Right lung (tissue), 5 donors: Measurements from ENCODE around the gene C16orf95. TPM values are rescaled to one million over a fixed set of nuclear protein-coding genes. Genes with fewer than 3 reads are reported as not detected.
"Not testable (repeated sequence)": the region's sequence is repeated elsewhere in the genome, so short reads cannot be mapped to it uniquely, and the experiment has no call there.

ENCODE experiments used
- DNase-seq, 2 donors: peaks; one replicate each; pipeline ENCODE4 v3.0.0-alpha.2; 2013
- polyA plus RNA-seq, 5 donors: library from polyadenylated mRNA; unstranded; fragments of 120-200 nt; gene quantifications; one replicate each; pipeline versions ENCODE4 v1.2.1 to v1.2.3, GENCODE V29; 2013; ENCODE audit warnings: inconsistent platforms in 1 of 5, low replicate concordance in 1 of 5; ENCODE audit not compliant: insufficient read length in 5 of 5, insufficient read depth in 1 of 5

Gene C16orf95
- polyA plus RNA-seq, 5 donors = 2.7 to 4.5 (median 3.9) TPM

DNA sequence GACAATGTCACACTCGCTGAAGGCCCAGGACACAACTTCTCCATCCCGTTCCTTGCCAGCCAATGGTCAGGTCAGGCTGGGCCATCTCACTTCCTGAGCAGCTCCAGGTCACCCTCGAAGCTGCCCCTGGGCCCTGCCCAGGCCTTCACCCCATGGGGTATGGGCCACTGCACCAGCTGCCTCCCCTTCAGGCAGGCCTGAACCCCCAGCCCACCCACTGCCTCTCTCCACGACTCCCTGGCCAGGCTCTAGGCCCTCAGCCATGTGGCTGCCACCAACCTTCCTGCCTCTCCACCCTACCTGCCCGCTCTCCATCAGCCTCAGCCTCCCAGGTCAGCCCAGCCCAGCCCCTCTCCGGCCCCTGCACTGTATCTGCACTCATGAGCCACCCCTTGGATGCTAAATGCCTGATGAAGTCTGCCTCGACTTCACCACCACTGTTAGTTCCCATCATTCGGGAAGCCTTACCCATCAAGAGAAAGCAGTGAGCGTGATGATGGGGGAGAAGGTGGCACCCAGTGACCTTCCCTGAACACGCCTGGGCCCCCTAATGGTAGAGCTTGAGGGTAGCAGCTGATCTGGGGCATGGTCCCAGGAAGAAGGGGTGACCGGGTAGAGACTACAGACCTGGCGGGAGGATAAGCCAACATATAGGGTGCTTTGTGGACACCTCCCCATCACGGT, 30.9 kb upstream of the C16orf95 start:
- no peak for DNase-seq

- no peak for DNase-seq
These were observed 29.4 kb upstream of the C16orf95 start for GRCh38 chr16:87346517-87347060.

DNA sequence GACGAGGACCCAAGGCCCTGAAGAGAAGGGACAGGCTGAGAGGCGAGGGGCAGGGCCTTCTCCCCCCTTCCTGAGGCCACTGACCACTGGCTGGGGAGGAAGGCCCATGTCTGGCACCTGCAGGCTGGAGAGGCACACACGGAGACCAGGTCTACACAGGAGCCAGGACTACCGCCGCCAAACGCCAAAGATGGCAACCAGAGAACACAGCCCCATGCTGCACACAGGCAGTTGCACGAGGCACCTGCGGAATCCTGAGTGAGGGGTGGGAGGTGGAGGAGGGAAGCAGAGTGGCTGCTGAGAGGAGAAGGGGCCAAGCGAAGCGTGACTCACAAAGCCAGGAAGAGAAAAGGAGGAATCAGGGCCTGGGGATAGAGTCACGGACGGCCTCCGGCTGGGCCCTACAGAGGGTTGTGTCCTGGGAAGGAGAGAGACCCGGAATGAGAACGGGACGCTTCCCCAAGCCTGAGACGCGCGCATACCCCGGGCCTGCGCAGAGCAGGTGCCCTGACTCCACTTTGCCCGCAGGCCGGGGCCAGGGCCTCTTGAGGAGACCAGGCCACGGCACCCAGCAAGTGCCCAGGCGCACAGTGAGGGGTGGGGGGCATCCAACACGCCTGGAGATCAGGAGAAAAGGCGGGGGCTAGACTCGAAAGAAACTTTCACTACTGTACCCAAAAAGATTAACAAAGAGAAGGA, 28.7 kb upstream of the C16orf95 start:
- no peak for DNase-seq

GRCh38 chr16:87344931-87345631, 27.9 kb upstream of the C16orf95 start:
- no peak for DNase-seq

GRCh38 chr16:87344165-87344930, 27.2 kb upstream of the C16orf95 start:
- no peak for DNase-seq

DNA sequence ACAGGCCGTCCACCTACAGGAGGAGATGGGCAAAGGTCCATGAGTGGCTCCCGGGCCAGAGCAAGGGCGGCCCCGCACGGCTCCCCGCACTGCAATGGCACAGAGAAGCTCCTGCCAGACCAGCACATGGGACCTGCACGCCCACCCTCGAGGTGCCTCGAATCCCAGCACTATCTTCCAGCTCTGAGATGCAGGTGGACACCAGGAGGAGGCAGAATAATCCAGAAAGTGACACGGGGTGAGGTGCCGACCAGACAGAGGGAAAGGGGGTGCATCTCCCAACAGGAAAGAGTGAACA, 26.5 kb upstream of the C16orf95 start:
- no peak for DNase-seq

DNA sequence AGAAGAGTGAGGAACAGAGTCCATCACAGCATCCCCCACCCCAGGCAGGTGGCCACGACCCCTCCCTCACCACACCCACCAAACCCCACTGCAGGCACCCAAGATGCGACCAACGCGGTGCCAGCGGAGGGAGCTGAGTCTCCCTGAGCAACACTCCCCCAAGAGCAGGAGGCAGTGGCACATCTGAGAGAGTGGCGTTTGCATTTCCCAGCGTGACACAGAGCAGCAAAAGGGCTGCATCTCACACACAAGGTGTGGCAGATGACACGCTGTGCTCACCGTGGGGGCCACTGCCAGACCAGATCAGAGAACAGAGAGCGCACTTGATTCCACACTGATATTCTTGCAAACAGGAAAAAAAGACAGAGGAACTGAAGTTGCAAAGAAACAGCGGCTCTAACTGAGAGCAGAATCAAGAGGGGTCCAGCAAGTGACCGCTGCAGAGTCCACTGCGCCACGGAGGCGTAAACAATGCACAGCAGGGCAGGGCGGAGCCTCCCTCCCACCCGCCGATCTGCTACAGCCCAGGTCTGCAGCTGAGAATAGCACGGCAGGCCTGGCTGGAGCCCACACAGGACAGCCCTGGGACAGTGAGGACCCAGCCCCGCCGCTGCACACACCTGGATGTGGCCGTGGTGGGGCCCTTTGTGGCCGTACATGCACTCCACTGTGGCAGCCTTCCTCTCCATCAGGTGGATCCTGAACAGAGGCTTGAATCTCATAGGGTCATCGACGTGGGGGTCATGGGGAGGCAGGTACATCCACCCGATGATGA, 26.0 kb upstream of the C16orf95 start:
- no peak for DNase-seq

DNA sequence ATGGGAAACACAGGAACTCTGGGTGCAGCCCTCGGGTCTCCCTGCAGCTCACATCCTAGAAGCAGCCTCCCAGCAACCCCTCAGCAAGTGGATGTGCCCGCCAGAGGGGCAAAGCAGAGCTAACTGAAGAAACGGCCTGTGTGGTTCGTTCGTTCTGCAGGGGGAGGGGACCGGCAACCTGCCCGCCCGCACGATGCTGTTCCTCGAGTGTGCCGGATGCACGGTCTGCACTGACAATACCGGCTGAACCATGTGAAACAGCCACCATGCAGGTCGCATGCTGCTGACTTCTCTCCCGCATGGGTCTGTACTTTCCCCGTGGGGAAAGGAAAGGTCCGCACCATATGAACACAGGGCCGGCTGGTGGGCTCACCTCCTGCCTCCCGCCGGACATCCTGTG, 25.3 kb upstream of the C16orf95 start:
- DNase-seq = no peak

- no peak for DNase-seq
These were observed 23.0 kb upstream of the C16orf95 start for GRCh38 chr16:87340198-87340597.

- DNase-seq = not testable (repeated sequence)
These were observed 22.5 kb upstream of the C16orf95 start for GRCh38 chr16:87339724-87340105.

GRCh38 chr16:87339086-87339723, 22.0 kb upstream of the C16orf95 start:
- no peak for DNase-seq

DNA sequence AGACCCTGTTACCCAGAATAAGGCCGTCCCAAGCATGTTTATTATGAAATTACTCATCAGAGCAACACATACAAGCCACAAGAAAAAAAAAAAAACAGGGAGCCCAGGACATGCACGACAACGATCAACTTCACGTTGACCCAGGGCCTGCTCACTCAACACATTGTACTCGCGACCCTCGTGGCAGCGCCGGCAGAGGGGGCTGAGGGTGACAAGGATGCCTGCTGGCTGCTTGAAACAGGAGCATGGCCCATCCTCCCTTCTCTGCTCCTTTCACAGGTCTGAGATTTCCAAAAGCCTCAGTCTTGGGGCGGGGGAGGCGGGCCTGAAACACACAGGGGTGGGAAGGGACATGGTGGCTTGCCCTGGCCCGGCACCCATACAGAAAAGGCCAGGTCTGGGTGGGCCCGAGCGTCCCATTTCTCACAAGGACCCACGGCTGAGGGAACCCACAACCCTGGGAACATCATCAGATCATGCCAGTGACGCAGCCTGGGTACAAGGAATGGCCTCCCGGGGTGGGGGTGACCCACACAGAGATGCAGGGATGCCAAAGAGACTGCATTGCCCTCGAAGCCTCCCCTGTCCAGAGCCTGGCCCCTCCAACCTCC, 21.1 kb upstream of the C16orf95 start:
- no peak for DNase-seq

DNA sequence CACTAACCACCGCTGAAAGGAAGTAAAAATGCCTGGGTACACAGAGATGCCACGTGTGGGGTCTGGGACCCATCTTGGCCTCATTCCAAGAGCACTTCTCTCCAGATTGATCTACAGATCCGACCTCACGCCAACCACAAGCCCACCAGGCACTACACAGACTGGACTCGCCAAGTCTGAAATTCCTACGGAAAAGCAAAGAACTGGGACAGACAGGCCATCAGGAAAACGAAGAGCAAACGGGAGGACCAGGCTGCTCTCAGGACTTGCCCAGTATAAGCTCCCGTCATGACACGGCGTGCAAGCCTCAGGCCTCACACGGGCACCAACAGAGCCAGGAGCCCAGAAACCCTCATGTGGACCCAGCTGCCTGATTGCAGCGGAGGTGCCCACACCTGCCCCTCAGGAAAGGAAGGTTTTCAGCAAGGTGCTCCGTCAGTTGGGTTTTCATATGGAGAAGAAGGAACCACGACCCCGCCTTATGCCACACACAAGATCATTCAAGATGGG, 20.1 kb upstream of the C16orf95 start:
- DNase-seq = no peak

DNA sequence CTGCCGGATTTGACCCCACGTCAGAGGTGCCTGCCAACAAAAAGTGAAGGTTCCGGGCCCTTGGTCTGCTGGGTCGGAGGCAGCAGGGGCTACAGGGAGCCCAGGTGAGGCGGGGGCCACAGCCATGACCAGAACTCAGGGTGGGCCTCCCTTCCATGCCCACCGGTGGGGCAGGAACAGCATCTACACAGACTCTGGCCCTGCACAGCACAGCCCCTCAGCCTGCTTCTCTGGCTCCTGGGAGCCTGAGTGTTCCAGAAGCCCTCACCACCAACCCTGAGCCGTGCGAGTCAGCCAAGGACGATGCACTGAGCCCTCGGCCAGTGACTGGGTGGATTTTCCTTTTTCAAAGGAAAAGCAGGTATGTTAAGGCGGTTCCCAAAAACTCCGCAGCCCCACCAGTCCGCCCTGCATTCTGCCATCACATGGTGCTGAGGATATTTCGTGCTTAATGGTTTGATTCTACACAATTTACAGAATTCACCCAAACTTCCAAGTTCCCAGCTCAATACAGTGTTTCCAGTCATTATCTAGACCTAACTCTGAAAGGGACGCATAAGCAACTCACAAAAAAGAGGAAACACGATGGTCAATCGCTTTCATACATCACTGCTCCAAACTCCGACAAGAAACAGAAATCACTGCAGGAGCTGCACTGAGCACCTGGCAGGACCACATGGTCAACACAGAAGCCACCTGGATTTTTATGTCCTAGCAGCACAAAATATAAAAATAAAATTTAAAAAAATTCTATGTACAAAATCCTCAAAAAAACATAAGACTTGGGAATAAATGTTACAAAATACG, 19.4 kb upstream of the C16orf95 start:
- no peak for DNase-seq

DNA sequence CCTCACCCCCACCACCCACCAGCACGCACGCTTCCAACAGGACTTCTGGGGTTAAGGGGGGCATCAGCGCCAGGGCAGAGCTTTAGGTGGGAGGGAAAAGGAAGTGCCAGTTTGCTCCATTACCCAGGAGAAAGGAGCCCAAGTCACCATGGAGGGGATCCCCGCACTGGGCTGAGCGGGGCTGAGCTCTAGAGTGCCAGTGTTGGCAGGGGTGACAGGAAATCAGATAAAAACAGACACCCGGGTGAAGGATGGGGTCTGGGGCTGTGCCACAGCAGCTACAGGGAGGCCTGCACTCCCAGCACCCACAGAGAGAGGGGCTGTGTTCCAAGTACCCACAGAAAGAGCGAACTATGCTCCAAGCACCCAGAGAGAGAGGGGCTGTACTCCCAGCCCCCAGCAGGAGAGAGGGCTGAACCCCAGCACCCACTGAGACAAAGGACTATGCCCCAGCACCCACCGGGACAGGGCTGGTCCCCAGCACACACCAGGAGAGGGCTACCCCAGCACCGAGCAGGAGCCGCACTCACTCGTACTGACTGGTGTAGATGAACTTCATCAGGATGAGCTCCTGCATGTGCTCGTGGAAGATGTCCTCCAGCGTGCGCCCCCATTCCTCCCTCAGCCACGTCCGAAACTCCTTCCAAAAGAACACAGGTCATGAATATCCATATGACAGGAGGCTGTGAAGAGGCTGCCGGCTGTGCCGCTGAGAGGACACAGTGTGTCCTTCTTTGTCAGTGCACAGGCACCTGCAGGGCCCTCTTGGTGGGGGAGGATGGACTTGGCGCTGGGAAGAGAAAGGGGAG, 18.6 kb upstream of the C16orf95 start:
- DNase-seq = no peak

GRCh38 chr16:87334651-87335624, 17.7 kb upstream of the C16orf95 start:
- DNase-seq = no peak
